Erythroblast (primary cell): ENCODE results near the gene ZEB1.

Experiments used
- GATA1 ChIP-seq: IDR thresholded peaks from 2 replicates; pipeline ENCODE4 v1.6.1; 2011; ENCODE audit warnings: low read depth, mild to moderate bottlenecking, control low read depth, low read length, moderate library complexity
- POLR2A ChIP-seq: IDR thresholded peaks from 2 replicates; pipeline ENCODE4 v1.6.1; 2011; ENCODE audit warnings: mild to moderate bottlenecking, low read length

DNA sequence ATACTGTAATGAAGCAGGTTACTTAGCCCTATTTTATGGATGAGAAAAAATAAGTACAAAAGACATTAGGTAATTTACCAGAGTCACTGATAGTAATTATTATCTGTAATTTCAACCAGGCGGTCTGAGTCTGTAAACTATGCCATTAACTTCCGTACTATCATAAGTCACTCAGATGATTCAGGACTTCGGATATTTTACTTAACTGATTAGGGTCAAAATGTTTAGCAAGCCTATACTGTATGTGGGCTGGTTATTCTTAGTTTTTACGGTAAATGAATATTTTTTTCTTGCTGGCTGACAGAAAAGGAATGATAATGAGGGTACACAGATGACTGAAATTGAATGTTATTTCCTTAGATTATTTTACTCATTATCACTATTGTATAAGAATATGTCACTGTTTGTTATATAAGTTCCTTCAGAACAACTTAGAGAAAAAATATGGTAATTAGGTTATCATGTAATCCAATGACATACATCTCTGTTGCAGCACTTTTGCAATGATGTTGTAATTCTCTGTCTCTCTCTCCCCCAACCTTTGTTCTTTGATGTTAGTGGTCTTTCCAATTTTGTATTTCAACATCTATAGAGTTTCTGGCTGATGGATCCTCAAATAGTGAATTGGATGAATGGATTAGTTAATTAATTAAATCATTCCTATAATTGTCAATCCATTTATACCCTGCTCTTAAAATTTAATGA is 165.6 kb downstream of the ZEB1 start:
- no peak for TF ChIP-seq POLR2A
- no peak for TF ChIP-seq GATA1
